ENCODE measurements around the gene FBXO39.
"Not testable (repeated sequence)": the region's sequence is repeated elsewhere in the genome, so short reads cannot be mapped to it uniquely, and the experiment has no call there.

The FBXO39 gene

GRCh38 chr17:6772016-6772415 is 4.0 kb upstream of the FBXO39 start:
- TF ChIP-seq CTCF (conservative IDR thresholded peaks at IDR 0.05; ENCODE audit: low read length) = no peak
- no peak for DNase-seq (ENCODE audit: low read depth)

GRCh38 chr17:6774906-6775305 is 1.1 kb upstream of the FBXO39 start:
- H3K4me3 ChIP-seq (ENCODE audit: low read length); DNase-seq (ENCODE audit: low read depth): not testable (repeated sequence)

More at GRCh38 chr17:6772016-6772415, 4.0 kb upstream of the FBXO39 start:
- H3K4me3 ChIP-seq (ENCODE audit: low read length) = no peak overlapping the region

GRCh38 chr17:6779411-6779810 is 3.4 kb downstream of the FBXO39 start:
- no peak for DNase-seq (ENCODE audit: low read depth)
- no peak for TF ChIP-seq CTCF (conservative IDR thresholded peaks at IDR 0.05; ENCODE audit: low read length)
- H3K4me3 ChIP-seq (ENCODE audit: low read length) = no peak overlapping the region

GRCh38 chr17:6780001-6780400 is 4.0 kb downstream of the FBXO39 start:
- TF ChIP-seq CTCF (conservative IDR thresholded peaks at IDR 0.05; ENCODE audit: low read length) = no peak
- H3K4me3 ChIP-seq (ENCODE audit: low read length) = no peak overlapping the region
- DNase-seq (ENCODE audit: low read depth) = no peak

GRCh38 chr17:6780886-6781285 is 4.9 kb downstream of the FBXO39 start:
- no peak overlapping the region for H3K4me3 ChIP-seq (ENCODE audit: low read length)
- TF ChIP-seq CTCF (conservative IDR thresholded peaks at IDR 0.05; ENCODE audit: low read length) = no peak
- no peak for DNase-seq (ENCODE audit: low read depth)

- no peak for DNase-seq (ENCODE audit: low read depth)
- H3K4me3 ChIP-seq (ENCODE audit: low read length) = no peak overlapping the region
- TF ChIP-seq CTCF (conservative IDR thresholded peaks at IDR 0.05; ENCODE audit: low read length) = no peak
Measured at GRCh38 chr17:6782244-6782643, 6.2 kb downstream of the FBXO39 start.

- TF ChIP-seq CTCF (conservative IDR thresholded peaks at IDR 0.05; ENCODE audit: low read length) = no peak
- DNase-seq (ENCODE audit: low read depth) = peak; percentile 77
- H3K4me3 ChIP-seq (ENCODE audit: low read length) = no peak overlapping the region
Measured at GRCh38 chr17:6786618-6787017, 10.6 kb downstream of the FBXO39 start.

- TF ChIP-seq CTCF (conservative IDR thresholded peaks at IDR 0.05; ENCODE audit: low read length) = no peak
- no peak overlapping the region for H3K4me3 ChIP-seq (ENCODE audit: low read length)
- DNase-seq (ENCODE audit: low read depth) = no peak
Measured at GRCh38 chr17:6787081-6787693, 11.2 kb downstream of the FBXO39 start.

All from AG10803 (cell line).